SKM-1 (cell line): Measurements from ENCODE around the gene MPZL3.

Experiments
- DNase-seq: peaks from one replicate; lab custom pipeline; 2025; ENCODE audit not compliant: unreplicated experiment; lab: John Stamatoyannopoulos, UW

MPZL3 gene

DNA sequence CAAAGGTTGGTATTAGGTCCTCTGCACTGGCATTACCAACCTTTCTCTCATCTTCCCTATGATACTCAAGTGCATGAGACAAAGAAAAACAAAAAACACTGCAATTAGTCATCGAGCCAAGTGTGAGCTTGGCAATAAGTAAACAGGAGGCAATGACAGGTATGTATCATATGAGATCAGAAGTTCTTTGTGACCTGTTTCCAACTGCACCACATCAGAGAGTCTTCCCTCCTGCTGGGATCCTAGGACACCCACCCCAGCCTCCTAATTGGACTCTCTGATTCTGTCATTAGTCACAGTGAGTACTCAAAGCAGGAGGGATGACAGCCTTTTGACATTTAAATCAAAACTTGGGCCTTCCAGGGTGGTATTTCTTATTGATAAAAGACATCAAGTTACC lies 19.5 kb downstream of the MPZL3 start:
- DNase-seq: no peak

GRCh38 chr11:118231461-118231860 lies 20.7 kb downstream of the MPZL3 start:
- DNase-seq: no peak

- no peak for DNase-seq
Measured at GRCh38 chr11:118230088-118230487, 22.1 kb downstream of the MPZL3 start.

DNA sequence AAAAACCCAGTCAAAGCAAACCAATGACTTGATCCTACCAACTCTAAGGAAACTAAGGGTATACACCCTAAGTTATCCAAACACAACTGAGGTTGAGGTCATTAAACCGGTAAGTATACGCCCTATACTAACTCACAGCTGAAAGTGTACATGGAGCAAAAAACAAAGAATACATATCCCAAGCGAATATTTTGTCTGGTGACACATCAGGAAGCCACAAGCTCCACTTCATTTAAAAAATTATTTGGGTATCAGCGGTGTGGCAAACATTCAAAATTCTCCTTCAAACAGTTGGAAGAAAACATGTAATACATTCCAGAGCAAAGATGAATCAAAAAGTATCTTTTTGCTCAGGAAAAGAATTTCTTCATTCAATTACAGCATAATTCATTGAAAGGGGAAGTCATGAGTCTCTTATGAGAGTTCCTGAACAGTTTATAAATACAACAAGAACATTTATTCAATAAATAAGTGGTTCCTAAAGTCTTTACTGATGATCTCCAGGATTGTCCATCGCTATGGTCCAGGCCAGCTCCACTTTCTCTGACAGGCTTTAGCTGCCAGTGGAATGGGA lies 22.8 kb downstream of the MPZL3 start:
- DNase-seq: no peak

DNA sequence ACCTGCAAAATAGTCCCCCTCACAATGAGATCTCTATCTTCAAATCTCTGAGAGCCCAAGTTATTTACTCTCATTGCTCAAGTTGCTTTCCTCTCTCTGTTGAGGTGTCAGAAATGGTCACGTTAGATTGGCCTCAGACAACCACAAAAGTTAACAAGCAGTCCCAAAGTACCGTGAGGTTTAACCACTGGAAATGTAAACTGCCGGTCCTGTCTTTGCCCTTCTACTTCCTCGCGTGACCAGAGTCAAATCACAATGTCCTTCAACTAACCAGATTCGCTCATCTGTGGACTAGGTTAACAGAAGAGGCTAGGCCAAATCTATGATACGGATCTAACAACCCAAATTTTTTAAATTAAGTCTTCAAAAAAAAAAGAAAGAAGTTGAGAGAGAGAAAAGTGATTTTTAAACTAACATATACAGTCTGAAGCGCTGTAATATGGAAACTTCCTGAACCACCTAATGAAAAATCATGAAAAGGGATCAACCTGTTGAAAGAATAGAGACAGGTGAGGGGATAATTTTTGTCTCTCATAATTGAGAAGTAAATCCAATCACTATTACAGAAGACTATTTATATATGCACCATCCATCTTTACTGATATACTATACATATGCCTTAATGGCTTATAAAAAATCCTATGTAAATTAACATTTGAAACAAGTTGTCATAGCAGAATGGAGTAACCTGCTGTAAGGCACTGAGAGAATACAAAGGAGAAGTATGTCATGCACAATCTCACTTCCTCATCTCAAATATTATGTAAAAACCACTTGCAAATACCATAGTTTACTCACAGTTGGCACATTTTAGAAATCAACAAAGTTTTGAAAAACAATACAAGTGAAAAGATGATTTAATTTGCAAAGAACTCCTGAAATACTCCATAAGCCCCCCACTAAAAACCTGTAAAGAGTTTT lies 24.0 kb downstream of the MPZL3 start:
- DNase-seq: peak; percentile 77

- DNase-seq: no peak
Measured at GRCh38 chr11:118226781-118227180, 25.4 kb downstream of the MPZL3 start.

- no peak for DNase-seq
Measured at GRCh38 chr11:118226296-118226695, 25.9 kb downstream of the MPZL3 start.

DNA sequence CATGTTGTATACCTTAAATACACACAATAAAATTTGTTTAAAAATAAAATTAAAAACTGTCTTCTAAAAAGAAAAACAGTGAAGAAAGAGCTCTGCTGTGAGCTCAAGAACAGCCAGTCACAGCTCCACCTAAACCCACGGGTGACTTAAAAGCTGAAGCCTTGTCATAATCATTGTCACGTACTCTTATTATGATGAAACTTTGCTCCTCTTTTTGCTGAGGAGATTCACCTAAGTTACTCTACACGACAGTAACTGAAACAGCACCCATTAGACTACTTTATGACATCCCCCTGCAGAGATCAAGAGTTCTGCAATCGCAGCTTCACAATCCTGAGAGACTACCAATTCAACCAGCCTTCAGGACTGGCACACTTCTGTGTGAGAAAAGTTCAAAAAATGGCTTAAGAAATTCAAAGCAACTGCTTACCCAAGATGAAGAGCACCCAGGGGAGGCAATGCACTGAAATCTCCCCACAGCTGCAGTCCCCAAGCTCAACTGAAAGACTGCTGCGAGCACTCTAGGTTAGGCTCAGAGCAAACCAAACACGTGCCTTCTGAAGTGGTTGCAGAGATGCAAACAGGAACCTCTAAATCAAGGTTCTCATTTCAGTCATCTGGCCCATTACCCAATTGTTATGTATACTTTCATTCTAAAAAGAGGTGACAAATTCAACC lies 27.5 kb downstream of the MPZL3 start, which contains the start of gene JAML:
Gene JAML, minus strand, starts transcription at position 501 of the 678 bp plus-strand sequence. CDS start 10,145 bp downstream, outside the sequence.
- DNase-seq: no peak

GRCh38 chr11:118223992-118224391 lies 28.2 kb downstream of the MPZL3 start:
- no peak for DNase-seq

- DNase-seq: no peak
Measured at GRCh38 chr11:118223570-118223969, 28.6 kb downstream of the MPZL3 start.

- no peak for DNase-seq
Measured at GRCh38 chr11:118222437-118222836, 29.7 kb downstream of the MPZL3 start.

DNA sequence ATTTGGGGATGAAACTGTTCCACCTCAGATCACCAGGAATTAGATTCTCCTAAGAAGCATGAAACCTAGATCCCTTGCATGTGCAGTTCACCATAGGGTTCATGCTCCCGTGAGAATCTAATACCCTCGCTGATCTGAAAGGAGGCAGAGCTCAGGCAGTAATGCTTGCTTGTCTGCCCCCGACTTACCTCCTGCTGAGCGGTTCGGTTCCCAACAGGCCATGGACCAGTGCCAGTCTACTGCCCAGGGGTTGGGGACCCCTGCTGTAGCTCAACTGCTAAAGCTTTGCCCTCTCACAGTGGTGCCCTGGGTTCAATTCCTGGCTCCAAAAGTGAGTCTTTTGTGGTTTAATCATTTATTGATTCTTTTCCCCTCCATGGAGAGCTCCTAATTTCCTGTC lies 30.7 kb downstream of the MPZL3 start:
- DNase-seq: no peak

- no peak for DNase-seq
Measured at GRCh38 chr11:118219732-118220131, 32.4 kb downstream of the MPZL3 start.

GRCh38 chr11:118219244-118219643 lies 32.9 kb downstream of the MPZL3 start:
- DNase-seq: no peak

GRCh38 chr11:118217575-118217974 lies 34.6 kb downstream of the MPZL3 start:
- DNase-seq: no peak

- DNase-seq: no peak
Measured at GRCh38 chr11:118216621-118217481, 35.3 kb downstream of the MPZL3 start.

DNA sequence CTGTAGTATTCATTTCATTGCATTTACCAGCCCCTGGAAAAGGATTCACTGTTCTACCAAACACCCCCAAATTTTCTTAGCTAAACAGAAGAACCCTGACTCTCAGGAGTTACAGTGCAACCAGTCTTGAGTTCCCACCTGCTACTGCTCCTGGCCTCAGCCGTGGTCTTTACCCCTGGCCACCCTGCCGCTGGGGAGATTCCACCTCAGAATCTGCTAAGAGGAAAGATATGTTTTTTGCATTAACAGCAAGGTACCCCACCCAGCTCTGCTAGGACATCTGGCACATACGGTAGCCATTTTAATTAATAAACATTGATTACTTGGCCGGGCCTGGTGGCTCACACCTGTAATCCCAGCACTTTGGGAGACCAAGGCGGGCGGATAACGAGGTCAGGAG lies 36.4 kb downstream of the MPZL3 start:
- DNase-seq: no peak

DNA sequence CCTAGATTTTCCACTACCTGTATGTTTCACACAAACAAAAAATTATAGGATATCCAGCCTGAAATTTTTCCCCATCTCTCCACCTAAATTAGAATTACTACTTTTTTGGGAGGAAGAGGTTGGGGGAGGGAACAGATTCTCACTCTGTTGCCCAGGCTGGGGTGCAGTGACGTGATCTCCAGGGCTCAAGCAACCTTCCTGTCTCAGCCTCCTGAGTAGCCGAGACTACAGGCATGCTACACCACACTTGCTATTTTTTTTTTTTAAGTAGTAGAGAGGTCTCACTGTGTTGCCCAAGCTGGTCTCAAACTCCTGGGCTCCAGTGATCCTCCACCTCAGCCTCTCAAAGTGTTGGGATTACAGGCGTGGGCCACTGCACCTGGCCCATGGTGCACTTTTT lies 36.9 kb downstream of the MPZL3 start:
- no peak for DNase-seq

GRCh38 chr11:118214210-118214914 lies 37.8 kb downstream of the MPZL3 start:
- DNase-seq: peak; percentile 94

DNA sequence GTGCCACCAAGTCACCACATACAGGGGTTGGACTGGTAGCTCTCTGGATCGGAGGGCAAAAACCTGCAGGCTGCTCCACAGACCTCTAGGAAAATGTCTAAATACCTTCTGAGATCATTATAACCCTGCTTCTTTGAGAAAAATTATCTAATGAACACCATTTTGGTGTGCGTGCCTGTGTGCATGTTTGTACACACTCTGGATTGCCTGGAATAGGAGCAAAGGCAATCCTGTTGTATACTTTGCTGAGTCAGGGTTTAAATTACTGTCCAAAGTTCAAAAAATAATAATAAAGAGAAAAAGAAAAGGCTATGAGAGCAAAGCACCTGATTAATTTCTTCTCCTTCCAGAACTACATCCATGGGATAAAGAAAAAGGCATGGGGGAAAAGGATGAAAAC lies 38.4 kb downstream of the MPZL3 start:
- DNase-seq: no peak
